Endothelial cell of umbilical vein (primary cell): ENCODE data around the gene HSF2. TPM values are rescaled to one million over a fixed set of nuclear protein-coding genes. Genes with fewer than 3 reads are reported as not detected.

Experiments used
- BruUV-seq: library from RNA; stranded (reverse); fragments of 400-500 nt; replicated peaks from 2 replicates; lab custom pipeline; 2021; lab: Mats Ljungman, UMichigan
- CTCF ChIA-PET: fragments of 300-600, 350-600 bp; sonication (Branson Sonifier 250); formaldehyde crosslinking; loops from one replicate; lab custom pipeline; 2021; ENCODE audit warnings: antibody characterized with exemption, inconsistent platforms; lab: Charles Lee
- POLR2A ChIA-PET: fragments of 300-600, 350-600 bp; sonication (Branson Sonifier 250); formaldehyde crosslinking; loops from one replicate; lab custom pipeline; 2021; ENCODE audit warnings: antibody characterized with exemption, inconsistent platforms; lab: Charles Lee
- DNase-seq: peaks from one replicate; pipeline ENCODE4 v3.0.0-alpha.2; 2011; ENCODE audit warnings: low read depth, low spot score
- FAIRE-seq: peaks from 2 replicates; lab custom pipeline; 2011; peaks lifted over from hg19 to GRCh38; lab: Jason Lieb, UNC
- H2AFZ ChIP-seq: 2 replicates; pipeline ENCODE4 v1.6.0; 2012; ENCODE audit warnings: low read depth, low read length, control low read depth, inconsistent platforms
- H3K27ac ChIP-seq: 2 replicates; pipeline ENCODE4 v1.5.1; 2011; ENCODE audit warnings: low read depth, mild to moderate bottlenecking, control low read depth, low read length, moderate library complexity; ENCODE audit not compliant: insufficient read depth
- H3K27me3 ChIP-seq, 2 experiments: 2 replicates each; pipeline versions ENCODE4 v1.6.0 to v1.6.1; 2011; ENCODE audit warnings: low read length in 2 of 2, mixed read lengths in 1 of 2; ENCODE audit not compliant: control insufficient read depth in 2 of 2, insufficient read depth in 2 of 2
- H3K36me3 ChIP-seq, 2 experiments: 2 replicates in 1 of 2; 3 replicates in 1 of 2; pipeline ENCODE4 v1.5.1; 2011; ENCODE audit warnings: low read length in 2 of 2, mild to moderate bottlenecking in 1 of 2, moderate library complexity in 1 of 2; ENCODE audit not compliant: control insufficient read depth in 2 of 2, insufficient read depth in 2 of 2; ENCODE audit errors: extremely low read depth in 1 of 2
- H3K4me1 ChIP-seq: 3 replicates; pipeline ENCODE4 v1.5.1; 2011; ENCODE audit warnings: mild to moderate bottlenecking, low read length; ENCODE audit not compliant: control insufficient read depth, insufficient read depth; ENCODE audit errors: extremely low read depth
- H3K4me2 ChIP-seq: 2 replicates; pipeline ENCODE4 v1.6.1; 2011; ENCODE audit warnings: low read length, control low read depth, mixed read lengths; ENCODE audit not compliant: insufficient read depth
- H3K4me3 ChIP-seq, 3 experiments: fragments of 200-600 bp in 1 of 3; sonication (generic), shearing (Covaris generic) in 1 of 3; replicated peaks in 1 of 3; 2 replicates each; pipeline ENCODE4 v1.5.1; 2011 to 2016; ENCODE audit warnings: control low read depth in 3 of 3, low read length in 3 of 3, mild to moderate bottlenecking in 2 of 3, inconsistent platforms in 1 of 3, low read depth in 1 of 3, moderate library complexity in 1 of 3; ENCODE audit not compliant: insufficient read depth in 1 of 3
- H3K79me2 ChIP-seq: 2 replicates; pipeline ENCODE4 v1.6.0; 2012; ENCODE audit warnings: low read length, inconsistent platforms; ENCODE audit not compliant: control insufficient read depth, insufficient read depth
- H3K9ac ChIP-seq: replicated peaks from 2 replicates; pipeline ENCODE3; 2011; ENCODE audit warnings: low read length, control low read depth; ENCODE audit not compliant: insufficient read depth; ENCODE audit errors: extremely low read depth
- H3K9me1 ChIP-seq: replicated peaks from 3 replicates; pipeline ENCODE4 v1.6.0; 2011; ENCODE audit warnings: mild to moderate bottlenecking, low read length; ENCODE audit not compliant: control insufficient read depth, insufficient read depth; ENCODE audit errors: extremely low read depth
- H3K9me3 ChIP-seq: replicated peaks from 2 replicates; pipeline ENCODE4 v1.5.1; 2012; ENCODE audit warnings: low read length, inconsistent platforms; ENCODE audit not compliant: control insufficient read depth, insufficient read depth
- H4K20me1 ChIP-seq: replicated peaks from 2 replicates; pipeline ENCODE3; 2011; ENCODE audit warnings: mild to moderate bottlenecking, low read length; ENCODE audit not compliant: control insufficient read depth, insufficient read depth; ENCODE audit errors: extremely low read depth
- EZH2 ChIP-seq: IDR thresholded peaks from 2 replicates; pipeline ENCODE4 v1.6.1; 2012; ENCODE audit warnings: borderline replicate concordance, low read depth, mild to moderate bottlenecking, moderate library complexity, low read length, inconsistent platforms; ENCODE audit not compliant: severe bottlenecking
- FOS ChIP-seq: IDR thresholded peaks from 2 replicates; pipeline ENCODE4 v1.6.1; 2011; ENCODE audit warnings: mild to moderate bottlenecking, low read length, moderate library complexity, borderline replicate concordance; ENCODE audit not compliant: insufficient read depth
- GATA2 ChIP-seq: IDR thresholded peaks from 2 replicates; pipeline ENCODE4 v1.7.0; 2011; ENCODE audit warnings: low read depth, mild to moderate bottlenecking, moderate library complexity, mixed read lengths, low read length; ENCODE audit not compliant: insufficient read length, insufficient read depth
- JUN ChIP-seq: IDR thresholded peaks from 2 replicates; pipeline ENCODE4 v1.6.1; 2011; ENCODE audit warnings: borderline replicate concordance, low read depth; ENCODE audit not compliant: insufficient read length, insufficient read depth
- MAX ChIP-seq: IDR thresholded peaks from 2 replicates; pipeline ENCODE4 v1.6.1; 2011; ENCODE audit not compliant: insufficient read depth, insufficient read length
- MYC ChIP-seq: IDR thresholded peaks from one replicate; pipeline ENCODE4 v1.6.1; 2011; ENCODE audit warnings: mild to moderate bottlenecking, low read depth, low read length
- POLR2A ChIP-seq: IDR thresholded peaks from 2 replicates; pipeline ENCODE4 v1.6.1; 2012; ENCODE audit warnings: low read depth, mild to moderate bottlenecking, control low read depth, low read length
- POLR2AphosphoS5 ChIP-seq: IDR thresholded peaks from 2 replicates; pipeline ENCODE4 v1.6.1; 2012; ENCODE audit warnings: low read depth, mild to moderate bottlenecking, control low read depth, low read length, moderate library complexity; ENCODE audit not compliant: insufficient read depth
- dilution Hi-C: fragments of 300-500 bp; cut with MboI; formaldehyde crosslinking; loops from one replicate; pipeline ENCODE4 v1.15.0; 2019; ENCODE audit warnings: low sequenced_read_pairs; ENCODE audit not compliant: extremely low pct_ligation_motif_present
- intact Hi-C: fragments of 100-400 bp; cut with micrococcal nuclease; formaldehyde crosslinking; loops from one replicate; pipeline ENCODE4 v1.10.0; 2022
- polyA plus RNA-seq, 4 experiments: library from polyadenylated mRNA; depleted of rRNA in 3 of 4; stranded (reverse) in 3 of 4; unstranded in 1 of 4; fragments of >200 nt; gene quantifications; 2 replicates each; pipeline versions ENCODE4 v1.2.1 to v1.2.3, GENCODE V29; 2011 to 2012; ENCODE audit warnings: missing spikeins in 1 of 4
- total RNA-seq: library from RNA; stranded (reverse); gene quantifications from 2 replicates; pipeline ENCODE4 v1.2.3, GENCODE V29; 2021
- TF ChIP-seq, protein P1 (sequence below), 2 donors: IDR thresholded peaks; 1 replicate in 1 of 2; 2 replicates in 1 of 2; pipeline ENCODE4 v1.5.1; 2011; ENCODE audit warnings: low read length in 2 of 2, mild to moderate bottlenecking in 2 of 2, moderate library complexity in 2 of 2, control low read depth in 1 of 2, inconsistent platforms in 1 of 2, low read depth in 1 of 2; ENCODE audit not compliant: insufficient read depth in 1 of 2; ENCODE audit errors: extremely low read depth in 1 of 2

HSF2 gene
- total and polyA plus RNA-seq, 2 donors (not counting 3 experiments of a cell fraction or from before 2014, with no cell fraction given), result 8.0 to 13.3 TPM

- H3K4me1 ChIP-seq, result peaks cover 11% of the 10 kb centered on the region
- no peaks in the 10 kb centered on the region for H3K36me3 ChIP-seq
- BruUV-seq, result TSS peak; percentile 29
- intact Hi-C loops, result no loop called here
- H3K27ac ChIP-seq, result no peak overlapping the region
- POLR2A ChIA-PET, result no interaction called here
- no peak for TF ChIP-seq MAX
- no peak for TF ChIP-seq GATA2
- H3K4me2 ChIP-seq, result peak overlapping the region; percentile 97
- H3K79me2 ChIP-seq, result peaks cover 49% of the 10 kb centered on the region
- DNase-seq (peak; percentile 15), FAIRE-seq (no peak)
- peak overlapping the region; percentile 22 to 95 (median 77) for H3K4me3 ChIP-seq
- no peak overlapping the region for H2AFZ ChIP-seq
- no peaks in the 10 kb centered on the region for H4K20me1 ChIP-seq
- no peaks in the 10 kb centered on the region for H3K9me3 ChIP-seq
- H3K9me1 ChIP-seq, result no peaks in the 10 kb centered on the region
- CTCF ChIA-PET, result interaction anchor here (2.0 kb wide), 1 partner anchor 17 kb away, joined by 4 read pairs; no protein-coding TSS in a partner anchor
- dilution Hi-C loops, result no loop called here
- peaks cover 0 to under 1% of the 10 kb centered on the region in 2 experiments for H3K27me3 ChIP-seq
- H3K9ac ChIP-seq, result peak overlapping the region; percentile 75
These were observed 1.1 kb downstream of the HSF2 start for GRCh38 chr6:122400462-122401089.

GRCh38 chr6:122401104-122401503 is 1.7 kb downstream of the HSF2 start:
- H3K4me3 ChIP-seq, result no peak overlapping the region
- FAIRE-seq (no peak), DNase-seq (no peak)
- H3K4me1 ChIP-seq, result peaks cover 11% of the 10 kb centered on the region
- no peaks in the 10 kb centered on the region for H3K9me3 ChIP-seq
- no TSS peak for BruUV-seq
- TF ChIP-seq MYC, result no peak
- TF ChIP-seq MAX, result no peak
- no peak for TF ChIP-seq POLR2AphosphoS5
- TF ChIP-seq POLR2A, result no peak
- TF ChIP-seq, protein P1, sequence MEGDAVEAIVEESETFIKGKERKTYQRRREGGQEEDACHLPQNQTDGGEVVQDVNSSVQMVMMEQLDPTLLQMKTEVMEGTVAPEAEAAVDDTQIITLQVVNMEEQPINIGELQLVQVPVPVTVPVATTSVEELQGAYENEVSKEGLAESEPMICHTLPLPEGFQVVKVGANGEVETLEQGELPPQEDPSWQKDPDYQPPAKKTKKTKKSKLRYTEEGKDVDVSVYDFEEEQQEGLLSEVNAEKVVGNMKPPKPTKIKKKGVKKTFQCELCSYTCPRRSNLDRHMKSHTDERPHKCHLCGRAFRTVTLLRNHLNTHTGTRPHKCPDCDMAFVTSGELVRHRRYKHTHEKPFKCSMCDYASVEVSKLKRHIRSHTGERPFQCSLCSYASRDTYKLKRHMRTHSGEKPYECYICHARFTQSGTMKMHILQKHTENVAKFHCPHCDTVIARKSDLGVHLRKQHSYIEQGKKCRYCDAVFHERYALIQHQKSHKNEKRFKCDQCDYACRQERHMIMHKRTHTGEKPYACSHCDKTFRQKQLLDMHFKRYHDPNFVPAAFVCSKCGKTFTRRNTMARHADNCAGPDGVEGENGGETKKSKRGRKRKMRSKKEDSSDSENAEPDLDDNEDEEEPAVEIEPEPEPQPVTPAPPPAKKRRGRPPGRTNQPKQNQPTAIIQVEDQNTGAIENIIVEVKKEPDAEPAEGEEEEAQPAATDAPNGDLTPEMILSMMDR (IDR thresholded peaks at IDR 0.05; ENCODE audit: extremely low read depth in 1 of 2, insufficient read depth in 1 of 2, low read depth in 1 of 2, low read length in 2 of 2), result no peak
- TF ChIP-seq EZH2, result no peak
- no peak for TF ChIP-seq JUN
- no peak for TF ChIP-seq GATA2
- TF ChIP-seq FOS, result no peak
- H3K36me3 ChIP-seq, result no peaks in the 10 kb centered on the region
- ChIA-PET CTCF (interaction anchor here (1.4 to 2.0 kb wide), 2 partner anchors 13 to 17 kb away, joined by 4 read pairs; no protein-coding TSS in a partner anchor), POLR2A (no interaction called here)
- intact Hi-C loops (no loop called here), dilution Hi-C loops (no loop called here)
- no peak overlapping the region for H3K27ac ChIP-seq
- H3K4me2 ChIP-seq, result peak overlapping the region; percentile 97
- no peaks in the 10 kb centered on the region for H4K20me1 ChIP-seq
- peaks cover 53% of the 10 kb centered on the region for H3K79me2 ChIP-seq
- no peak overlapping the region for H3K9ac ChIP-seq
- no peak overlapping the region for H2AFZ ChIP-seq
- H3K9me1 ChIP-seq, result no peaks in the 10 kb centered on the region
- no peaks in the 10 kb centered on the region for H3K27me3 ChIP-seq
